Erythroblast (primary cell): ENCODE measurements around the gene MAPK6.

Experiments
- GATA1 ChIP-seq: IDR thresholded peaks from 2 replicates; pipeline ENCODE4 v1.6.1; 2011; ENCODE audit warnings: low read depth, mild to moderate bottlenecking, control low read depth, low read length, moderate library complexity
- POLR2A ChIP-seq: IDR thresholded peaks from 2 replicates; pipeline ENCODE4 v1.6.1; 2011; ENCODE audit warnings: mild to moderate bottlenecking, low read length

DNA sequence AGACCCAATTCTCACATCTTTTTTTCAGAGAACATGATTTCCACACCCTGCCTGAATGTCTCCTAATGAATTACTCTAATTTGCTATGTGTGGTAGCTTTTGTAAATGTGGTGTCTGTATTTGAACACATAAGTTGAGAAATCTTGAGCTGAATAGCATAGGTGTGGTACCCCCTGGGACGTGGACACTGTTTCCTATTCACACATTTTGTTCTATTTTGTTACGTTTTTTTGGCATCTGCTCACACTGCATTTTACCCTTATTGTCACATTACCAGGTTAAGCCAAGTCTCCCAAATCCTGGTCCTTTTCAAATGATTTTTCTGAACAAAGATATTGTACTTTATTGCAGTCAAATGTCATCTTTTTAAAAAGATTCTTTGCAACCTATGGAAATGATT is 6.8 kb upstream of the MAPK6 start:
- TF ChIP-seq POLR2A, result no peak
- TF ChIP-seq GATA1, result no peak
